Psoas muscle (tissue), 8 donors: ENCODE data around the gene PCA3. TPM values are rescaled to one million over a fixed set of nuclear protein-coding genes. Genes with fewer than 3 reads are reported as not detected.

ENCODE experiments used
- ATAC-seq, 4 donors: fragments of 200-7000 bp; cut with Tn5 transposase; one replicate each; pipeline ENCODE4 v1.9.1; 2020; ENCODE audit warnings: moderate library complexity in 3 of 4, mild to moderate bottlenecking in 2 of 4
- DNase-seq, 2 donors: peaks; one replicate each; pipeline ENCODE4 v3.0.0-alpha.2; 2020
- H3K27ac ChIP-seq: fragments of 200-600 bp; one replicate; pipeline ENCODE4 v1.8.0; 2022
- H3K27me3 ChIP-seq, 3 donors: fragments of 200-600 bp in 1 of 3; one replicate each; pipeline versions ENCODE4 v1.6.1 to v1.8.0; 2013 to 2022; ENCODE audit warnings: low read length in 2 of 3, mild to moderate bottlenecking in 2 of 3, moderate library complexity in 1 of 3; ENCODE audit not compliant: insufficient read depth in 3 of 3
- H3K36me3 ChIP-seq, 2 donors: fragments of 200-600 bp in 1 of 2; one replicate each; pipeline versions ENCODE4 v1.6.1 to v1.8.0; 2013 to 2022; ENCODE audit warnings: low read depth in 1 of 2, mild to moderate bottlenecking in 1 of 2, moderate library complexity in 1 of 2; ENCODE audit not compliant: insufficient read depth in 1 of 2
- H3K4me1 ChIP-seq: fragments of 200-600 bp; one replicate; pipeline ENCODE4 v1.8.0; 2022
- H3K4me3 ChIP-seq: fragments of 200-600 bp; one replicate; pipeline ENCODE4 v1.8.0; 2022; ENCODE audit warnings: mild to moderate bottlenecking
- H3K9me3 ChIP-seq: fragments of 200-600 bp; one replicate; pipeline ENCODE4 v1.8.0; 2022
- CTCF ChIP-seq: fragments of 200-600 bp; IDR thresholded peaks from one replicate; pipeline ENCODE4 v1.8.0; 2022; ENCODE audit warnings: antibody characterized with exemption
- WGBS, 3 donors: extraction: QIAGEN DNeasy Blood & Tissue Kit; methylation state at CpG; one replicate each; pipeline versions ENCODE4 v1.1.6 to v1.1.7; 2013; 5-methylcytosine and 5-hydroxymethylcytosine counted together
- intact Hi-C, 2 donors: fragments of 100-400 bp; cut with DNase I; formaldehyde crosslinking; loops; one replicate each; pipeline versions ENCODE4 v1.11.0 to v1.14.2; 2022
- polyA plus RNA-seq, 3 donors: library from polyadenylated mRNA; stranded (reverse); fragments of 200-250 nt; gene quantifications; one replicate each; pipeline ENCODE4 v1.2.3, GENCODE V29; 2013
- total RNA-seq, 4 donors: library from RNA; stranded (reverse); fragmentation: NEBNext Ultra II Directional in 2 of 4; extraction: Animal tissue kit (Norgen Biotek cat#: 25700) in 2 of 4; gene quantifications; one replicate each; pipeline versions ENCODE4 v1.2.1 to v1.2.4, GENCODE V29; 2021 to 2023
- donor health status: healthy with polysubstance abuse.
- donor health status: DM: no; HTN: no; CAD: no; lungs with moderate emphysema.
- donor health status: Bipolar disorder and iron deficiency.
- donor health status: healthy.
- donor health status: DM: yes; HTN: yes; CAD: no.
- donor health status: DM: no; HTN: no; CAD: no.
- donor health status: DM: no; HTN: no; CAD: no.
- donor health status: DM: yes; HTN: yes; CAD: no.

Gene PCA3
- total and polyA plus RNA-seq, 7 donors, result 0.04 to 0.07 TPM; not detected in 5

- WGBS, 3 donors, result 60 to 67% (median 64%) methylated on average over 5 of the region's 5 CpGs
- intact Hi-C loops, result no loop called here
- ATAC-seq, result no peak
- TF ChIP-seq CTCF, result no peak
- no peak overlapping the region for H3K27ac ChIP-seq
- H3K27me3 ChIP-seq, result no peaks in the 10 kb centered on the region
- H3K36me3 ChIP-seq, result no peaks in the 10 kb centered on the region
- H3K9me3 ChIP-seq, result no peaks in the 10 kb centered on the region
- no peak for DNase-seq
- no peak overlapping the region for H3K4me3 ChIP-seq
- H3K4me1 ChIP-seq, result no peaks in the 10 kb centered on the region
Measured at GRCh38 chr9:76796296-76796695, 32.1 kb downstream of the PCA3 start.

GRCh38 chr9:76798527-76798926, 34.3 kb downstream of the PCA3 start:
- intact Hi-C loops, result no loop called here
- H3K27ac ChIP-seq, result no peak overlapping the region
- H3K36me3 ChIP-seq, result no peaks in the 10 kb centered on the region
- ATAC-seq (no peak), DNase-seq (no peak)
- WGBS, 3 donors, result 81 to 91% (median 85%) methylated on average over 2 of the region's 2 CpGs
- H3K4me3 ChIP-seq, result no peak overlapping the region
- no peaks in the 10 kb centered on the region for H3K4me1 ChIP-seq
- no peaks in the 10 kb centered on the region for H3K9me3 ChIP-seq
- no peaks in the 10 kb centered on the region for H3K27me3 ChIP-seq
- TF ChIP-seq CTCF, result no peak

- H3K27me3 ChIP-seq, result no peaks in the 10 kb centered on the region
- WGBS, 3 donors, result 94 to 100% (median 95%) methylated on average over 1 of the region's 1 CpG
- no peaks in the 10 kb centered on the region for H3K4me1 ChIP-seq
- intact Hi-C loops, result no loop called here
- no peaks in the 10 kb centered on the region for H3K9me3 ChIP-seq
- H3K27ac ChIP-seq, result no peak overlapping the region
- ATAC-seq (no peak), DNase-seq (no peak)
- no peak for TF ChIP-seq CTCF
- H3K36me3 ChIP-seq, result no peaks in the 10 kb centered on the region
- no peak overlapping the region for H3K4me3 ChIP-seq
Measured at GRCh38 chr9:76799473-76799872, 35.2 kb downstream of the PCA3 start.

GRCh38 chr9:76800901-76801300, 36.7 kb downstream of the PCA3 start:
- Histone ChIP-seq H3K27ac (no peak overlapping the region), H3K4me1 (no peaks in the 10 kb centered on the region), H3K9me3 (no peaks in the 10 kb centered on the region), H3K36me3 (no peaks in the 10 kb centered on the region), H3K4me3 (no peak overlapping the region), H3K27me3 (no peaks in the 10 kb centered on the region)
- DNase-seq (no peak), ATAC-seq (no peak)
- WGBS, 3 donors, result 81 to 89% (median 86%) methylated on average over 1 of the region's 1 CpG
- TF ChIP-seq CTCF, result no peak
- intact Hi-C loops, result loop anchor here in 1 of 2 donors (10.0 kb wide), 1 partner anchor 214 kb away; the partner anchor contains the start of gene FOXB2

- DNase-seq (no peak), ATAC-seq (no peak)
- Histone ChIP-seq H3K27me3 (no peaks in the 10 kb centered on the region), H3K27ac (no peak overlapping the region), H3K4me1 (no peaks in the 10 kb centered on the region), H3K4me3 (no peak overlapping the region), H3K9me3 (no peaks in the 10 kb centered on the region), H3K36me3 (no peaks in the 10 kb centered on the region)
- whole genome bisulfite sequencing, 3 donors, result 79 to 84% (median 81%) methylated on average over 2 of the region's 2 CpGs
- intact Hi-C loops, result loop anchor here in 1 of 2 donors (10.0 kb wide), 1 partner anchor 212 kb away; the partner anchor contains the start of gene FOXB2
- TF ChIP-seq CTCF, result no peak
Measured at GRCh38 chr9:76803083-76803482, 38.8 kb downstream of the PCA3 start.
